Esophagus (tissue), 2 donors: ENCODE measurements around the gene MT1M. TPM values are rescaled to one million over a fixed set of nuclear protein-coding genes. Genes with fewer than 3 reads are reported as not detected.

ENCODE experiments used
- H3K27ac ChIP-seq, 2 donors: one replicate each; pipeline ENCODE4 v1.5.1; 2013; ENCODE audit warnings: low read depth in 2 of 2, mild to moderate bottlenecking in 2 of 2, inconsistent platforms in 1 of 2, low read length in 1 of 2, moderate library complexity in 1 of 2
- H3K27me3 ChIP-seq, 2 donors: one replicate each; pipeline ENCODE4 v1.6.1; 2013; ENCODE audit warnings: low read length in 2 of 2, control low read depth in 1 of 2, mild to moderate bottlenecking in 1 of 2; ENCODE audit not compliant: insufficient read depth in 2 of 2, control insufficient read depth in 1 of 2
- H3K36me3 ChIP-seq, 2 donors: one replicate each; pipeline ENCODE4 v1.6.1; 2013; ENCODE audit warnings: low read length in 1 of 2; ENCODE audit not compliant: control insufficient read depth in 2 of 2, insufficient read depth in 2 of 2
- H3K4me1 ChIP-seq, 2 donors: one replicate each; pipeline ENCODE4 v1.6.1; 2013; ENCODE audit warnings: low read length in 1 of 2; ENCODE audit not compliant: control insufficient read depth in 2 of 2, insufficient read depth in 2 of 2
- H3K4me3 ChIP-seq, 2 donors: one replicate each; pipeline ENCODE4 v1.5.1; 2013; ENCODE audit warnings: low read length in 2 of 2, mild to moderate bottlenecking in 2 of 2, low read depth in 1 of 2, moderate library complexity in 1 of 2
- H3K9me3 ChIP-seq, 2 donors: one replicate each; pipeline ENCODE4 v1.6.1; 2013; ENCODE audit warnings: mild to moderate bottlenecking in 2 of 2, low read depth in 1 of 2, low read length in 1 of 2, moderate library complexity in 1 of 2; ENCODE audit not compliant: control insufficient read depth in 2 of 2, insufficient read depth in 1 of 2
- WGBS, 2 donors: extraction: QIAGEN DNeasy Blood & Tissue Kit; methylation state at CpG; one replicate each; pipeline ENCODE4 v1.1.7; 2013; 5-methylcytosine and 5-hydroxymethylcytosine counted together
- polyA plus RNA-seq, 2 donors: library from polyadenylated mRNA; stranded (reverse); fragments of 200-250 nt; gene quantifications; one replicate each; pipeline ENCODE4 v1.2.3, GENCODE V29; 2013
- donor health status: healthy with polysubstance abuse.
- donor health status: Bipolar disorder and iron deficiency.

Gene MT1M
- polyA plus RNA-seq, 2 donors, result 4.0 to 9.1 TPM

- no peaks in the 10 kb centered on the region for H3K27me3 ChIP-seq
- peak overlapping the region; percentile 64 to 68 for H3K4me3 ChIP-seq
- H3K9me3 ChIP-seq, result no peaks in the 10 kb centered on the region
- no peaks in the 10 kb centered on the region for H3K4me1 ChIP-seq
- H3K36me3 ChIP-seq, result no peaks in the 10 kb centered on the region
- WGBS, 2 donors, result 18 to 33% methylated on average over 16 of the region's 16 CpGs
- peak overlapping the region; percentile 78 to 92 for H3K27ac ChIP-seq
Observed at GRCh38 chr16:56625943-56626654, 6.4 kb upstream of the MT1M start.

DNA sequence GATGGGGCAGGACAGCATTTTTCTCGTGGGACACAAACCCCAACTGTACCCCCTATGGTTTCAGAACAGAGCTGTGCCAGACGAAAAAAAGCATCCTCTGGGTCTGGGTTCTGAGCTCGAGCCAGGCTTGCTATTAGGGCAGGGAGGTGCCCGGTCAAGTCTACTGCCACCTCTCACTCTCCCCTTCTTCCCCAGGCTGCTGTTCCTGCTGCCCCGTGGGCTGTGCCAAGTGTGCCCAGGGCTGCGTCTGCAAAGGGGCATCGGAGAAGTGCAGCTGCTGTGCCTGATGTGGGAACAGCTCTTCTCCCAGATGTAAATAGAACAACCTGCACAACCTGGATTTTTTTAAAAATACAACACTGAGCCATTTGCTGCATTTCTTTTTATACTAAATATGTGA lies 5.8 kb upstream of the MT1M start:
- Histone ChIP-seq H3K9me3 (no peaks in the 10 kb centered on the region), H3K36me3 (no peaks in the 10 kb centered on the region), H3K27me3 (no peaks in the 10 kb centered on the region), H3K4me3 (peak overlapping the region; percentile 64 to 68), H3K4me1 (peaks cover 0 to under 1% of the 10 kb centered on the region in 2 donors), H3K27ac (peak overlapping the region; percentile 62 to 92)
- 37 to 39% methylated on average over 7 of the region's 7 CpGs for WGBS, 2 donors

DNA sequence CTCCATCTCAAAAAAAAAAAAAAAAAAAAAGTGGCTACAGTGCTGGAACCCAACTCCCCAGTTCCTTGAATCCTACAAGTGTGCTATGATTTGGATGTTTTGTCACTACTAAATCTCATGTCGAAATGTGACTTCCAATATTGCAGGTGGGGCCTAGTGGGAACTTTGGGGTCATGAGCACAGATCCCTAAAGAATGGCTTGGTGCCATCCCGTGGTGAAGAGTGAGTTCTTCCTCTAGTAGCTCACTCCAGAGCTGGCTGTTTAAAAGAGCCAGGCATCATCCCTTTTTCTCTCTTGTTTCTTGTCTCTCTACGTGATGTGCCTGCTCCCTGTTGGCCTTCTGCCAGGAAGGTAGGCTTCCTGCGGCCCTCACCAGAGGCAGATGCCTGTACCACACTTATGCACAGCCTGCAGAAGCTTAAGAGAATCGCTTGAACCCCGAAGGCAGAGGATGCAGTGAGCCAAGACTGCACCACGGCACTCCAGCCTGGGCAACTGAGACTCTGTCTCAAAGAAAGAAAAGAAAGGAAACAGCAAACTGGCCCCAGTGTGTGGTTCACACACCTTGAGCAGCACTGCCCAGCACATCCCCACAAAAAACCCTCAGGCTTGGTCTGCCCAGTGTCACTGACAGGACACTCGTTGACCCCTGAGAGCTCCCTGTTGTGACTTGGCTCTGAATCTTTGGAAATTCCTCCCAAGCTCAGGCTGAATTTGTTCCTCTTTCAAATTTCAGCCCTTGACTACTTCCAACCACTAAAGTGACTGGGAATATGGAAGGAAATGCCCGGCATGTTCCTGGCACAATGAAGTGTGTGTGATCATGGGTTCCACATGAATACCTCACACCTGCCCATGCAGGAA lies 3.7 kb upstream of the MT1M start:
- Histone ChIP-seq H3K27me3 (no peaks in the 10 kb centered on the region), H3K4me3 (no peak overlapping the region), H3K36me3 (no peaks in the 10 kb centered on the region), H3K27ac (peak overlapping the region in 1 of 2 donors; percentile 26), H3K9me3 (no peaks in the 10 kb centered on the region), H3K4me1 (peaks cover 5 to 10% of the 10 kb centered on the region in 2 donors)
- WGBS, 2 donors, result 65% methylated on average over 9 of the region's 9 CpGs

DNA sequence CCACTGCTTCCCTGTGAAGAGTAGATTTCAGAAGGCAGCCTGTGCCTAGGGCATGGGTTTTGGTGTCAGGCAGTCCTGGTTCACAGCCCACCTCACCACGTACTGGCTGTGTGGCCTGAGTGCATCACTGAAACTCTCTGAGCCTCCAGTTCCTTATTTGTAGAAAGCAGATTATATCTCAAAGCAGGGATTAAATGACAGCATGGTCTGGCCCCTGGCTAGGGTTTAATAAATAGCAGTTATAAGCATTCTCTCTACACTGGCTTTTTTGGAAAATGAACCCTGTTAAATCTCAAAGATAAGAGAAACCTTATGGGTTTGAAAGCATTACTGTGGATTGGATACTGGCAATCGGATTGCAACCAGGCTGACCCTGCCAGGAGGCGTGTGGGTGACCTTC lies 2.9 kb upstream of the MT1M start:
- Histone ChIP-seq H3K27me3 (no peaks in the 10 kb centered on the region), H3K4me3 (no peak overlapping the region), H3K9me3 (no peaks in the 10 kb centered on the region), H3K36me3 (no peaks in the 10 kb centered on the region), H3K27ac (no peak overlapping the region), H3K4me1 (peaks cover 5 to 10% of the 10 kb centered on the region in 2 donors)
- 89 to 90% methylated on average over 3 of the region's 3 CpGs for WGBS, 2 donors

DNA sequence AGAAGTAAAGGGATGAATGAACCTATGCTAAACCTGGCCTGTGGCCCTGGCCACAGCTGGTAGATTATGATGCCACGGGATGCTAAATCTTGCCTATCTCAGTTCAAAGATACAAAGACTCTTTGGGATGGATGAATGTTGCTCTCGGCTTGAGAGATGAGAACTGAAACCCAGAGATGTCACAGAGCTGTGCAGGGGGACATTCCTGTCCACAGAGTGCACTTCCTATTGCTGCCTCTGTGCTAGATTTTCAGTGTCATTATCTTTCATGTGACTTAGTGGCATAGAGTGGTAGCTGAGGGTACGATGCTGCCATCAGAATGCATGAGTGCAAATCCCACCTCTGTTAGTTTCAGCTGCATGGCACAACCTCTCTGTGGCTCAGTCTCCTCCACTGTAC lies 2.3 kb upstream of the MT1M start:
- H3K36me3 ChIP-seq, result no peaks in the 10 kb centered on the region
- no peak overlapping the region for H3K27ac ChIP-seq
- H3K4me1 ChIP-seq, result peaks cover 5 to 12% of the 10 kb centered on the region in 2 donors
- H3K27me3 ChIP-seq, result no peaks in the 10 kb centered on the region
- H3K9me3 ChIP-seq, result no peaks in the 10 kb centered on the region
- no peak overlapping the region for H3K4me3 ChIP-seq
- 77 to 78% methylated on average over 3 of the region's 3 CpGs for WGBS, 2 donors

- 87 to 88% methylated on average over 10 of the region's 10 CpGs for WGBS, 2 donors
- H3K27me3 ChIP-seq, result peaks cover 0 to 3% of the 10 kb centered on the region in 2 donors
- no peaks in the 10 kb centered on the region for H3K36me3 ChIP-seq
- H3K9me3 ChIP-seq, result no peaks in the 10 kb centered on the region
- H3K27ac ChIP-seq, result no peak overlapping the region
- no peak overlapping the region for H3K4me3 ChIP-seq
- peaks cover 5 to 14% of the 10 kb centered on the region in 2 donors for H3K4me1 ChIP-seq
Observed at GRCh38 chr16:56631197-56631596, 1.3 kb upstream of the MT1M start.

DNA sequence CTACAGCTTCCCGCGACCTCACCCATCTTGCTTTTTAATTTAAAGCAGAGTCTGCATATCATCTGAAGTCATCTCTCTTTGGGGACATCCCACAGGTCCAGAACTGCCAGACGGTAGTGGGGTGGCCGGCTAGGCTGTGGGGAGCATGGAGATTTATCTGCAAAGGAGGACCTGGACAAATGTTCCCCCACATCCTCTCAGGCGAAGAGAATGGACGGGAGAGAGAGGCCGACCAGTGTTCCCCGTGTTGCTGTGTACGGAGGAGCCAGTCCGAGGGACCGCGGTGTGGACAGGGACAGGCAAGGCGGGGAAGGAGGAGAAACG lies 665 bp upstream of the MT1M start:
- Histone ChIP-seq H3K27me3 (peaks cover 0 to 3% of the 10 kb centered on the region in 2 donors), H3K36me3 (no peaks in the 10 kb centered on the region), H3K9me3 (no peaks in the 10 kb centered on the region), H3K4me3 (peak overlapping the region; percentile 16 to 38), H3K27ac (peak overlapping the region; percentile 52 to 62), H3K4me1 (peaks cover 5 to 14% of the 10 kb centered on the region in 2 donors)
- WGBS, 2 donors, result 46 to 52% methylated on average over 14 of the region's 14 CpGs

DNA sequence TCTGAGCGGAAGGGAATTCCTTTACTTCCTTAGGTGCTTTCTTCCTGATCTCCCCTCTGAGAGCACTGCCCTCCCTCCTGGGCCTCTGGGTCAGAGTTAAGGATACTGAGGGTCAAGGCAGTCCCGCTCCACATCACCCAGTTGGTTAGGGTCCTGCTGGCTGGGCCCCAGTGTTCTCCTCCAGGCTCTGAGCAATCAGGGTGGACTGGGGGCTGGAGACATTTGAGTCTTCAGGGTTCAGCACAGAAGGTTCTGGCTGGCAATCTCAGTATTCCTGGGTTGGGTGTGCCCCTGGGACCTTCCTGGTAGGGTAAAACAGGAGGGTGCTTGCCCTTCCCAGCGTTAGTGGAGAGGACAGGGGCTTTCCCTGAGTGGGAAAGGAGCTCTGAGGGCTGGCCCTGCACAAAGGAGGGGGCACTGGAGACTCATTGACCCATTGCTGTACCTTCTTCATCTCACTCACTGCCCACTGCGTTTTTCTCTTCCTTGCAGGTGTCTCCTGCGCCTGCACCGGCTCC lies 448 bp downstream of the MT1M start:
- Histone ChIP-seq H3K27me3 (peaks cover 0 to 3% of the 10 kb centered on the region in 2 donors), H3K9me3 (no peaks in the 10 kb centered on the region), H3K4me3 (peak overlapping the region; percentile 38 to 42), H3K36me3 (no peaks in the 10 kb centered on the region), H3K4me1 (peaks cover 5 to 17% of the 10 kb centered on the region in 2 donors), H3K27ac (peak overlapping the region in 1 of 2 donors; percentile 52)
- WGBS, 2 donors, result 49 to 58% methylated on average over 6 of the region's 6 CpGs

DNA sequence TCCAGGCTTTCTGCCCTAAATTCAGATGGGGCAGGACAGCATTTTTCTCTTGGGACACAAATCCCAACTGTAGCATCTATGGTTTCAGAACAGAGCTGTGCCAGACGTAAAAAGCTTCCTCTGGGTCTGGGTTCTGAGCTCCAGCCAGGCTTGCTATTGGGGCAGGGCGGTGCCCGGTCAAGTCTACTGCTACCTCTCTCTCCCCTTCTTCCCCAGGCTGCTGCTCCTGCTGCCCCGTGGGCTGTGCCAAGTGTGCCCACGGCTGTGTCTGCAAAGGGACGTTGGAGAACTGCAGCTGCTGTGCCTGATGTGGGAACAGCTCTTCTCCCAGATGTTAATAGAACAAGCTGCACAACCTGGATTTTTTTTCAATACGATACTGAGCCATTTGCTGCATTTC lies 1.1 kb downstream of the MT1M start:
- H3K27ac ChIP-seq, result no peak overlapping the region
- H3K36me3 ChIP-seq, result no peaks in the 10 kb centered on the region
- no peak overlapping the region for H3K4me3 ChIP-seq
- peaks cover 0 to 3% of the 10 kb centered on the region in 2 donors for H3K27me3 ChIP-seq
- peaks cover 5 to 19% of the 10 kb centered on the region in 2 donors for H3K4me1 ChIP-seq
- H3K9me3 ChIP-seq, result no peaks in the 10 kb centered on the region
- WGBS, 2 donors, result 56 to 57% methylated on average over 7 of the region's 7 CpGs
